GM21619 (cell line): ENCODE results near the gene PCDH1.

ENCODE experiments used
- ATAC-seq: cut with Tn5 transposase; IDR thresholded peaks from one replicate; pipeline ENCODE4 v1.9.1; 2021; ENCODE audit not compliant: unreplicated experiment

Gene PCDH1

GRCh38 chr5:141812512-141812911, 65.7 kb downstream of the PCDH1 start:
- ATAC-seq, result no peak

- ATAC-seq, result no peak
These were observed 66.7 kb downstream of the PCDH1 start for GRCh38 chr5:141811287-141812155.

GRCh38 chr5:141810702-141811101, 67.5 kb downstream of the PCDH1 start:
- ATAC-seq, result no peak

GRCh38 chr5:141809380-141810096, 68.7 kb downstream of the PCDH1 start:
- ATAC-seq, result no peak

- no peak for ATAC-seq
These were observed 69.4 kb downstream of the PCDH1 start for GRCh38 chr5:141808857-141809256.

- ATAC-seq, result no peak
These were observed 70.5 kb downstream of the PCDH1 start for GRCh38 chr5:141807732-141808131.

DNA sequence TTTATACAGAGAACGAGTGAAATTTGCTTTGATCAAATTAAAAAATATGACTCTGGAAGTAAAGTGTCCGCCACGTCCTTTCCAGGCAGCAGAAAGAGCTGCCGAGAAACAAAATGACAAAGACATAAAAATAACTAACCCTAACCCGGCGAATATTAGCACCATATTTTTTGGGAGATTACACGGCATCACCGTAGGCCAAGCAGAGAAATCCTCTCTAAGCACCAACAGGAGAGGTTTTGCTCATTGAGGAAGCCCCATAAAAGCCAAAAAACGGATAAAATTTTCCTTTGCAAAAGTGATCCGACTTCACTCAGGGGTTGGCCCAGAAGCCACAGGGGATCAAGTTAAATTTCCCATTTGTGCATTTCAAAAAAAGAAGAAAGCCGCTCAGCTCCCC, 70.9 kb downstream of the PCDH1 start:
- ATAC-seq, result no peak

DNA sequence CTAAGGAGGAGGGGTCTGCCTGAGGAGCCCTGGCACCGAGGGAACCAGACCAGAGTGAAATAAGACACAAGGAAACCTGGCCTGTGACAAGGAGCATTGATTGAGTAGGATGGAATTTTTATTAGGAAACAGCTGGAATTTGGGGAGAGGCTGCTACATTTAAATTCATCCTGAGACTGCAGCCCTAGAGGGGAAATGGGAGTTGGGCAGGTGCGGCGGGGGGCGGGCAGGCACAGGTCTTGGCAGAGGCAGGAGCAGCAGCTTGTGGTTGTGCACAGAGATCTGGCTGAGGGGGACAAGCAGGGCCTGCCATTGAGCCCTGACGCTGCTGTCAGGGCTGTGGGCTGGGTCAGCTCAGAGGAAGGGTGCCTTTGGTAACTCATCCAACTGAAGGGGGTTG, 71.6 kb downstream of the PCDH1 start:
- no peak for ATAC-seq

- no peak for ATAC-seq
These were observed 72.2 kb downstream of the PCDH1 start for GRCh38 chr5:141805874-141806595.

GRCh38 chr5:141804475-141804874, 73.7 kb downstream of the PCDH1 start:
- ATAC-seq, result no peak
